CD1c-positive myeloid dendritic cell (primary cell): ENCODE results near the gene CMTM1.
"Not testable (repeated sequence)": the region's sequence is repeated elsewhere in the genome, so short reads cannot be mapped to it uniquely, and the experiment has no call there.

Experiments
- DNase-seq: peaks from one replicate; pipeline ENCODE4 v3.0.0-alpha.2; 2016; ENCODE audit errors: extremely low spot score

Gene CMTM1

GRCh38 chr16:66562409-66562808 lies 3.8 kb upstream of the CMTM1 start:
- no peak for DNase-seq

- no peak for DNase-seq
These were observed 3.3 kb upstream of the CMTM1 start for GRCh38 chr16:66562986-66563385.

GRCh38 chr16:66563574-66564334 lies 2.5 kb upstream of the CMTM1 start:
- no peak for DNase-seq

GRCh38 chr16:66567270-66567669 lies 1.0 kb downstream of the CMTM1 start:
- not testable (repeated sequence) for DNase-seq

- no peak for DNase-seq
These were observed 2.1 kb downstream of the CMTM1 start for GRCh38 chr16:66568355-66568754.

- DNase-seq, result no peak
These were observed 2.9 kb downstream of the CMTM1 start for GRCh38 chr16:66569131-66569530.

- no peak for DNase-seq
These were observed 3.7 kb downstream of the CMTM1 start for GRCh38 chr16:66569827-66570405.

GRCh38 chr16:66572356-66572755 lies 6.1 kb downstream of the CMTM1 start:
- DNase-seq, result no peak

GRCh38 chr16:66574081-66574480 lies 7.8 kb downstream of the CMTM1 start:
- DNase-seq, result peak; percentile 61

GRCh38 chr16:66574531-66574930 lies 8.3 kb downstream of the CMTM1 start:
- DNase-seq, result no peak

- DNase-seq, result no peak
These were observed 8.8 kb downstream of the CMTM1 start for GRCh38 chr16:66575060-66575459.

GRCh38 chr16:66576296-66576695 lies 10.1 kb downstream of the CMTM1 start:
- no peak for DNase-seq

- no peak for DNase-seq
These were observed 12.7 kb downstream of the CMTM1 start, which contains the start of gene CMTM2 for GRCh38 chr16:66578651-66579531. CMTM2 (plus strand) TSS chr16:66579463; CDS start chr16:66579608, 145 bp downstream.

- DNase-seq, result no peak
These were observed 14.5 kb downstream of the CMTM1 start for GRCh38 chr16:66580605-66581209.

- peak; percentile 72 for DNase-seq
These were observed 15.2 kb downstream of the CMTM1 start for GRCh38 chr16:66581246-66581952.

GRCh38 chr16:66585481-66586239 lies 19.4 kb downstream of the CMTM1 start:
- DNase-seq, result peak; percentile 40

GRCh38 chr16:66587881-66588600 lies 21.8 kb downstream of the CMTM1 start:
- no peak for DNase-seq

GRCh38 chr16:66588981-66589713 lies 22.9 kb downstream of the CMTM1 start:
- peak; percentile 70 for DNase-seq

GRCh38 chr16:66590322-66590721 lies 24.1 kb downstream of the CMTM1 start:
- peak; percentile 32 for DNase-seq
